Measurements from ENCODE around the gene UNC5C.
A peak's percentile ranks its signal among the peaks of the same experiment; 100 is the strongest.
"Not testable (repeated sequence)": the region's sequence is repeated elsewhere in the genome, so short reads cannot be mapped to it uniquely, and the experiment has no call there.

The UNC5C gene

DNA sequence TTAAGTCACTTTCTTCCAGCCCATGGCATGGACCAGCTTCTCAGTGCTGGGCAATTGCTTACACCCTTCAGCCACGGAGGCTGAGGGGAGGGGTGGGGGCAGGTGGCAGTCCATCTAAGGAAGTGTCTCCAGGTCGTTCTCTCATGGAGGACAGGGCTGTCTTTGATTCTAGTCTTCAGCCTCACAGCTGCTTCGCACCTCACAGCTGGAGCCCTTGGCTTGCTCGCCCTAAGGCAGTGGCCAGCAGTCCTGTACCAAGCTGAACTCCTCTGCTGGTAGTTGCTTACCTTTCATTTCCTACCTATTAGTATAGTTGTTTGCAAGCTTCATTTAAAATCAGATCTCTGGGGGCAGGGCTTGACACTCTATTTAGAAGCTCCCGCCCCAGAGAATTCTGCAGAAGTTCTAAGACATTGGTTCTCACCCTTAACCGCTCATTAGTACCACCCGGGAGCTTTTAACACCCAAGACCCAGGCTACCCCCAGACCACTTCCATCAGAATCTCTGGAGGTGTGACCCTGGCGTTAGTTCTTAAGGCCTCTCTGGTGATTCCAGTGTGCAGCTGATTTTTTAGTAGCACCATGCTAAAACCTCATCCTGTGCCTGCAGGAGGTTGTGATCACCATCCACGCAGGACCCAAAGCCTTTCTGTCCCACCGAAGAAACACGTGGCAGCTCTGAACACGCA is 386.8 kb downstream of the UNC5C start:
- no peak for DNase-seq

DNA sequence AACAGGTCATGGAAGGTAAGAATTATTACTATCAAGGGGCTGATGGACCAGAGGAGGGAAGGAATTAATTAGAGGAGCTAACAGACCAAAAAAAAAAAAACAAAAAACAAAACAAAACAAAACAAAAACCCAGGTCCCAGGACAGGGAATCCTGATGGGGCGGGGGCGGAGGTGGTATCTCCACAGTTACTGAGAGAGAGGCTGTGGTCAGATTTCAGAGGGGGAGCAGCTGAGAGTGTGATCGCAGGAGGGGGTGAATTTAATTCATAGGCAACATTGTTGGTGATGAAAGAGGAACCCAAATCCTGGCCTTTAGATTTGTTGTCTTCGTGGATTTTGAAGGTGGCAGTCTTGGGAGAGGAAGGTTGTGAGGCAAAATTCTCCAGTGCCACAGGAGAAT is 389.4 kb downstream of the UNC5C start:
- no peak for DNase-seq

DNA sequence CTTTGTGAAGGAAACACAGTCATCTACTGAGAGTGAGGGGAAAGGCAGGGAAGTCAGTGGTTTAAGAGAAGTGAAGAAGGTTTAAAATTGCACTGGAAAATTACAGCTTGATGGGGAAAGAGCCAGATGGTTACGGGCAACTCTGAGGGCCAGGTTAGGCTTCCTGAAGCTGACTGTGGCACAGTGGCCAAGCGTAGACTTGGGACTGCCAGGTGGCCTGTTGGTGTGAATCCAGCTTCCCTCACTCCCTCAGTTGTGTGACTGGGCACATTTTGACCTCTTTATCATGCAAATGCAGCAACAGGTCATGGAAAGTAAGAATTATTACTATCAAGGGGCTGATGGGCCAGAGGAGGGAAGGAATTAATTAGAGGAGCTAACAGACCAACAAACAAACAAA is 390.1 kb downstream of the UNC5C start:
- no peak for DNase-seq

DNA sequence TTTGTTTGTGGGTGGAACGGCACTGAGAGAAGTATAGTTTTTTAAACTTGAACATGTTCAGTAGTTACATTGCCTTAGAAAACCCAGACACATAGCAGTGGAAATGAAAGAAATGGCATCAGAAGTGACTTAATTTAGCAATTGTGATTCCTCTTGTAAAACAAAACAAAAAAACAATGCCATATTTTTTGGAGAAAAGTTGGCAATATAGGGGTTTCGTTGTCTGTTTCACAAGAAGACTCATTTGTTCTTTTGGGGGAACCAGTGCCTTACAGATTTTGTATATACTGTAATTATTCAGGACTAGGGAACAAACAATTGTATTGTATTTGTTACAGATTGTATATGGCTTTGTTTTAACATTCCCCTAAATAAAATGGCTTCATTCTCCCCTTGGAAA is 390.7 kb downstream of the UNC5C start:
- DNase-seq, result no peak

DNA sequence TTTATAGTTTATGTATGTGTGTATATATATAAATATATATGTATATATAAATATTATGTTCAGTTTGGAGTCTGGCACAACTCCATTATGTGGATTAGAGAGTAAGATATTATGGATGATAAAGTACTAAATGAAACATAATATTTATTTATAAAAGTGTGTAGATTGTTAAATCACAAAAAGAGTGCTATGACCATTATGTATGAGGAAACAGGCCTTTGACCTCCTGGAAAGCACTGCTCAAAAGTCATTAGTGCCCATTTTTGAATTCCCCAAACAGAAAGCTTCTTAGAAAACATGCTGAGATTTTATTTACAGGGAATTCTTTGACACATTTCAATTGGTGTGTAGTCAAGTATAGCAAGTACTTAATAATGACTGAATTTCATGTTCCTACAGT is 391.2 kb downstream of the UNC5C start:
- no peak for DNase-seq

DNA sequence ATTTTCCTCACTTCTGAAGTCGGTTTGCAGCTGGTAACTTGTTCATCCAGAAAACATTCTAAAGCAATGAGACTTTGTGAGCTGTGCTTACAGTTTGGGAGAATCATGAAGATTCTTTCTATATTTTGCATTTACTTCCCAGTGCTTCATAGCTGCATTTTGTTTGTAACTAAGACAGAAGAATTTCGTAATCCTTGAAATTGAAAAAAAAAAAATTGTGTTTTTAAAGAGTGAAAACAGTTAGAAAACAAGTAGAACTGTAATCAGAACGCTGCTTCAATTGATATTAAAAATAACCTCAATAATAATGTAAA is 392.4 kb downstream of the UNC5C start:
- no peak for DNase-seq

DNA sequence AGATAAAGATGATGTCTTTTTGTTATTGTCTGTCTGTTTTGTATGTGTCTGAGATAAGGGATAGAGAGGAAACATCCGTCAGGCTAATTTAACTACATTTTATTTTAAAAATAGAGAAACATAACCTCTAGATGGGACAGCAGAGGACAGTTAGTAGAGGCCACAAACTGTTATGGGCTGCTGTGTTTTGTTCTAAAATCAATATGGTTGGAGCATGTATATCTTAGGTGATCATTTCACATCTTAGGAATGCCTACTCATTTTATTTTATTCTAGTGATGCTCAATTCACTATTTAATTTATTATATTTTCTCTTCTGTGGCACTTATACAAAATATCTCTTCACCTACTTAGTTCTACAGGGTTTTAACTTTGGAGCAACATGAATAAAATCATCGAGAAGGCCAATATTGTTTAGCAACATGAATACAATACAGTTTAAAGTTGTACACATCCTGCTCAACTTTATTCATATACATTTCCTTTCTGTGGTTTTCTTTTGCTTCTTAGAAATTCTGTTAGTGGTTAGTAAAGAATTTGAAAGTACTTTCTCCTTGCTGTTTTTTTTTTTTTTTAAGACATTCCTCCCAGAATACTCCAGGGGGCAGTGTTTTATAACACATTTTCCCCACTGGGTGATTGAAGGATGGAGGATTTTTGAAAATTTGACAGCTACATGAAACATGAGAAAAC is 392.9 kb downstream of the UNC5C start:
- DNase-seq, result peak; percentile 2 to 29

DNA sequence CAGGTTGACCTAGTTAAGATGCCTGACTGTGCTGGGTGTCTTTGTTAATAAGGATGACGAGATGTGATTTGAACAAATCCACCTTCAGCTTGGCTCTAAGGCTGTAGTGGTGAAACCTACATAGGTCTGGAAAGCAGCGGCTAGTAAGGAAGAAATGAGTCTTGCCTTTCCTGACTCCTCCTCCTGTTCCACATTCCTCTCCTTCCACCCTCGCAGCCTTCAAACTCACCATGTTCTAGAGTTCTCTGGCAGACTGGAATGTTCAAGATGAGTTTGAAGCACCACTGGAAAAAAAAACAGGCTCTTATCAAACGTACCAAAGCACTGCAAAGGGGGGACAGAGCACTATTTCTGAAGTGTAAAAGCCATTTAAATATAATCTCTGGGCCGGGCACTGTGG is 395.6 kb downstream of the UNC5C start:
- DNase-seq, result no peak

DNA sequence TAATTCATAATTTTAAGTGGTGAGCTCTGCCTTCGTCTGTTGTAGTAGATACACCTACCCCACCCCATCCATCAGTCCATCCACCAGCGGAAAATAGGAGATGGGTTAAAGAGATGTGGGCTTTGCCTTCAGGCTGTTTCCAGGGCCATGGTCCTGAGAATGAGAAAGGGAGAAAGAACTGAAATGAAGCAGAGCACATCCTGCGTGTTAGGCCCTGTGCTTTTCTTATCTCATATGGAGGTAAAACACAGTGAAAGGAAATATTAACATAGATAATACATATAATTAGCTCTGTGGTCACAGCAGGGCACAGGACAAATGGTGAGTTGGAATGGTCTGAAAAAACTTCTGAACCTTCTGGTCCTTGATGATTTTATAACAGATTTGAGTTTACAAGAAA is 397.5 kb downstream of the UNC5C start:
- DNase-seq, result no peak

DNA sequence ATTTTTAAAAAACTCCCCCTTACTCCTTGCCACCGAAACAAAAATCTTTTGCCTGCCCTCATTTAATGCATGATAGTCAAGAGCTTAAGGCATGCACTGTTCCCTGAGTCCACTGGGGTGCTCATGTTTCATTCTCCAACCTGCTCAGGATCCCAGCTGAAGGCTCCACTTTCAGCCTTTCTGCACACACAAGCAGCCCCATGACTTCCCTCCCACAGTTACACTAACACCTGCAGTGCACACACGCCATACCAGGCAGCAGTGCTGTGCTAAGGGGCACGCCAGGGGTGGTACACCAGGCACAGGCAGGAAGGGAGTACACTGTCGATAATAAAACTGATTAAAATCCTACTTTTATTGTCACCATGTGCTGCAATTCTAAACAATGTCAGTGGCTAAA is 405.8 kb downstream of the UNC5C start:
- no peak for DNase-seq

DNA sequence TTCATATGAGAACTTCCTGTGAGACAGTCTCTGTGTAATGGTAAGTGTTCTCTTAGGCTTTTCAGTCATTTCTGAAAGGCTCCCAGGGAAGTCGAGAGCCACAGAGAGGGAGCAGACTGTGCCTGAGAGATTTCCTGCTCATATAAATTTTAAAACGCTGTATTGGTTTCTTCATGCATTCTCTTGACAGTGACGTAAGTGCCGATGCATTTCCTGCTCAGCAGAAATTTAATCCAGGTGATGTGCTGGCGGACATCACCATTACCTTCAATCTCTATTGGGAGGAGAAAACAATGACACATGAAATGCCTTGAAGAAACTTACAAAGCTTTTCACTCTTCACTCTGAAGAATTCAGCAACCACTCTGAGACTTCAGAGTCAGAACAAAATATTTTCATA is 407.4 kb downstream of the UNC5C start:
- no peak for DNase-seq

DNA sequence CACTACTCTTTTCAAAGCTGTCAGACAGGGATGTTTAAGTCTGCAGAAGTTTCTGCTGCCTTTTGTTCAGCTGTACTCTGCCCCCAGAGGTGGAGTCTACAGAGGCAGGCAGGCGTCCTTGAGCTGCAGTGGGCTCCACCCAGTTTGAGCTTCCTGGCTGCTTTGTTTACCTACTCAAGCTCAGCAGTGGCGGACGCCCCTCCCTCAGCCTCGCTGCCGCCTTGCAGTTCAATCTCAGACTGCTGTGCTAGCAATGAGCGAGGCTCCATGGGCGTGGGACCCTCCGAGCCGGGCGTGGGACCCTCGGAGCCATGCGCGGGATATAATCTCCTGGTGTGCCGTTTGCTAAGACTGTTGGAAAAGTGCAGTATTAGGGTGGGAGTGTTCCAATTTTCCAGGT is 409.3 kb downstream of the UNC5C start:
- DNase-seq, result not testable (repeated sequence)

DNA sequence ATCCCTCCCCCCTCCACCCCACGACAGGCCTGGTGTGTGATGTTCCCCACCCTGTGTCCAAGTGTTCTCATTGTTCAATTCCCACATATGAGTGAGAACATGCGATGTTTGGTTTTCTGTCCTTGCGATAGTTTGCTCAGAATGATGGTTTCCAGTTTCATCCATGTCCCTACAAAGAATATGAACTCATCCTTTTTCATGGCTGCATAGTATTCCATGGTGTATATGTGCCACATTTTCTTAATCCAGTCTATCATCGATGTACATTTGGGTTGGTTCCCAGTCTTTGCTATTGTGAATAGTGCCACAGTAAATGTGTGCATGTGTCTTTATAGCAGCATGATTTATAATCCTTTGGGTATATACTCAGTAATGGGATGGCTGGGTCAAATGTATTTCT is 414.8 kb downstream of the UNC5C start:
- DNase-seq, result not testable (repeated sequence)

DNA sequence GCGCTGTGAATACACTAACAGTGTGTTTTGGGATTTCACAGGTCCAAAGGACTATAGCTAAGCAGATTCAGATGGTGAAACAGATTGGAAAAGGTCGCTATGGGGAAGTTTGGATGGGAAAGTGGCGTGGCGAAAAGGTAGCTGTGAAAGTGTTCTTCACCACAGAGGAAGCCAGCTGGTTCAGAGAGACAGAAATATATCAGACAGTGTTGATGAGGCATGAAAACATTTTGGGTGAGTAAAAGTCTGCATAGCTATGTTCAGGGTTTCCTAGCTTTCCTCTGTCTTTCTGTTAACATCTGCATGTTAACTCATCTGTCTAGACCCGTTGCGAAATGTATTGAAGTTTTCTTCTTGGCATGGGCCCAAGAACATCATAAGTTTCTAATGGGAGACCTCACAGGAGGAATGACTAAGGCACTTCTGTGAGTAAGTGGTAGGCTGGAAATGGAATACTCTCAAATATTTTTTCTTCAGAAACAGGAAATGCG is 418.9 kb downstream of the UNC5C start:
- DNase-seq, result peak; percentile 69 to 81

DNA sequence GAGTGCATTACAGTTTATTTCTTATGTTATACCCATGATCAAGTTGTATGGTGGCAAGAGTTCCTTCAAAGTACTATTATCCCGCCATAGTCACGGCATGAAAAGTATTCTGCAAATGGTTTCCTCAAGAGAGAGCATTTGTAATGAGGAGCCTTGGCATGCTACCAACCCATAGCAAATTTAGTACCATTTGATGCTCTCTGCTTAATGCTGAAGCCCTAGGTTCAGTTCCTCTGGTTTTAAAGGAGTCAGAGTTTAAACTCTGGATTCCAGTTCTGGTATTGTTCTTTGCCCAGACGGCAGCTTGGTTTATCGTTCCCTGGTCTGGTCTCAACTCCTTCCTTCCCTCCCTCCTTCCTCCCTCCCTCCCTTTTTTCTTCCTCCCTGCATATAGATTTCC is 419.7 kb downstream of the UNC5C start:
- DNase-seq, result no peak

DNA sequence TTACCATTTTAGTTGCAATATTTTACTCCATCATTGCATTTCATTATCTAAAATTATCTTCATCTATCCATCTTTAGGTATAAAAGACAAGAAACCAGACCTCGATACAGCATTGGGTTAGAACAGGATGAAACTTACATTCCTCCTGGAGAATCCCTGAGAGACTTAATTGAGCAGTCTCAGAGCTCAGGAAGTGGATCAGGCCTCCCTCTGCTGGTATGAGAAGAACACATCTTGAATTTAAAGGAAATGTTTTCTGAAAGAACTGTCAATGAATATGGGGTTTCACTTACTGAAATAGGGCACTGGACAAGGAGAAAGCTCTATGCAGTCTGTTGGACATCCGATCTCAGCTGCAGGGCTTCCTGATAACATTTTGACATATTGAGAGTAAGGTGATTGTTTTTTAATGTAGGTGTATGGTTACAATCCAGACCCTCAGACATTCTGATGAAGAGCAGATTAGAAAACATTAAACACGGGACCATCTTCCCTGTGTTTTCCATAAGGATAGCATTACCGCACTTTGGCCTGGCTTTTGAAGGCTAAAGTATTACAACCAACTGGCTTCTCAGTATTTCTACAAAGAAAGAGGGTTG is 423.8 kb downstream of the UNC5C start:
- peak; percentile 23 to 40 for DNase-seq

DNA sequence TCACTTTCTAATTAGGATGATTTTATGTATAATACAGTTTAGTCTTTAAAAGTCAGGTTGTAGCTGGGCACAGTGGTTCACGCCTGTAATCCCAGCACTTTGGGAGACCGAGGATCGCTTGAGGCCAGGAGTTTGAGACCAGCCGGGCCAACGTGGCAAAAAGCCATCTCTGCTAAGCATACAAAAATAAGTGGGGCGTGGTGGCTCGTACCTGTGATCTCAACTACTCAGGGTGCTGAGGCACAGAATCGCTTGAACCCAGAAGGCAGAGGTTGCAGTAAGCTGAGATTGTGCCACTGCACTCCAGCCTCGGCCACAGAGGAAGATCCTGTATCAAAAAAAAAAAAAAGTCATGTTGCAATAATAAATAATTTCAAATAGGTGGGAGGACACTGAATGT is 426.8 kb downstream of the UNC5C start:
- no peak for DNase-seq

DNA sequence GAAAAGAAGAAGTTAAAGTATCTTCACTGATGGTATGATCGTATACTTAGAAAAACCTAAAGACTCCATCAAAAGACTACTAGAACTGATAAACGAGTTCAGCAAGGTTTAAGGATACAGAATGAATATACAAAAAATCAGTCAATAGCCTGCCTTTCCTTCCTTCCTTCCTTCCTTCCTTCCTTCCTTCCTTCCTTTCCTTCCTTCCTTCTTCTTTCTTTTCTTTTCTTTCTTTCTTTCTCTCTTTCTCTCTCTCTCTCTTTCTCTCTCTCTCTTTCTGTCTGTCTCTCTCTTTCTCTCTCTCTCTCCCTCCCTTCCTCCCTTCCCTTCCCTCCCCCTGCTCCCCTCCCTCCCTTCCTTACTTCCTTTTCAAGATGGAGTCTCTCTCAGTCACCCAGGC is 428.3 kb downstream of the UNC5C start:
- DNase-seq, result no peak

DNA sequence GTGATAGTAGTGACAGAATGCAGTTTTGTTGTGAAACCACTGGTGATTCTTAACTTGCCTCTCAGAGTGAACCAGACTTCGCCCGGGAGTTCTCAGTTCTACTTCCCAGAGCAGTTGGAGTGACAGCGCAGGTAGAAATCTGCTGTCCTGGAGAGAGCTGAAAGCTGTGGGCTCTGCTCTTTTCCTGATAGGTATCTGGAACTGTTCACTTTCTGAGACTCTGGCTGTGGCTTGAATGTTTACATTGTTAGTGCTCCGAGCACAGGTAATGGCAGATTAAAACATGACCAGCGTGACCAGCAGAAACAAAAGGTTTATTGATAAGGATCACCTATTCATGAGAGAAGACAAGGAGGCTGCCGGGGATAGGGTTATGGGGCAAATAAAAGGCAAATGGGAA is 430.3 kb downstream of the UNC5C start:
- no peak for DNase-seq

DNA sequence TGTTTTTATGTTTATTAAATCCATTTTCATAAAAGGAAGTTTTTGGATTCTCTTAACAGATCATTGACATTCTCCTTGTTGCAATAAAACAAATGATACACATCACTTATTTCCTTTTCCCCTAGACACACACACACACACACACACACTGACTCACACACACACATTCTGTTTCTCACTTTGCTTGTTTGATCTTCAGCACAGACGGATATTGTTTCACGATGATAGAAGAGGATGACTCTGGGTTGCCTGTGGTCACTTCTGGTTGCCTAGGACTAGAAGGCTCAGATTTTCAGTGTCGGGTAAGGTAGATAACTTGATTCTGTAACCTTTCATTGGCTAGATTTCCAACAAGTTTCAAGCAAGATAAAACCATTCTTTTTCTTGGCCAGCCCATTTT is 434.3 kb downstream of the UNC5C start:
- DNase-seq, result no peak

Data from inflammatory macrophage (primary cell).